Measurements from ENCODE around the gene ERG. TPM values are rescaled to one million over a fixed set of nuclear protein-coding genes. Genes with fewer than 3 reads are reported as not detected.

The ERG gene
- total and polyA plus RNA-seq, 2 of the 8 experiments (the other 6 are each of a cell fraction or from before 2014, with no cell fraction given): 1.0 to 3.0 TPM

- TF ChIP-seq, protein P1, sequence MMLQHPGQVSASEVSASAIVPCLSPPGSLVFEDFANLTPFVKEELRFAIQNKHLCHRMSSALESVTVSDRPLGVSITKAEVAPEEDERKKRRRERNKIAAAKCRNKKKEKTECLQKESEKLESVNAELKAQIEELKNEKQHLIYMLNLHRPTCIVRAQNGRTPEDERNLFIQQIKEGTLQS (IDR thresholded peaks at IDR 0.05; ENCODE audit: insufficient read depth, low read depth, low read length): no peak
- no peak for TF ChIP-seq EP300 (IDR thresholded peaks at IDR 0.05; ENCODE audit: borderline replicate concordance in 1 of 2, low read depth in 2 of 2, low read length in 2 of 2)
- TF ChIP-seq JUN (IDR thresholded peaks at IDR 0.05; ENCODE audit: low read depth, low read length): no peak
- TF ChIP-seq FOSL1 (IDR thresholded peaks at IDR 0.05; ENCODE audit: insufficient read depth, low read depth, low read length): no peak
- TF ChIP-seq NANOG (IDR thresholded peaks at IDR 0.05; ENCODE audit: insufficient read depth, low read depth, low read length, poor library complexity, severe bottlenecking): no peak
- TF ChIP-seq TAF7 (optimal IDR thresholded peaks at IDR 0.05; ENCODE audit: borderline replicate concordance, low read depth, low read length): no peak
- TF ChIP-seq SIN3A (conservative IDR thresholded peaks at IDR 0.05 in 1 of 2, IDR thresholded peaks at IDR 0.05 in 1 of 2; ENCODE audit: low read depth in 1 of 2, low read length in 2 of 2): no peak
- TF ChIP-seq CREB1 (IDR thresholded peaks at IDR 0.05): no peak
- TF ChIP-seq, protein P2, sequence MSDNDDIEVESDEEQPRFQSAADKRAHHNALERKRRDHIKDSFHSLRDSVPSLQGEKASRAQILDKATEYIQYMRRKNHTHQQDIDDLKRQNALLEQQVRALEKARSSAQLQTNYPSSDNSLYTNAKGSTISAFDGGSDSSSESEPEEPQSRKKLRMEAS (IDR thresholded peaks at IDR 0.05): no peak
Measured at GRCh38 chr21:38401191-38401926, 96.9 kb downstream of the ERG start (continued).

Measured in H1 (cell line).